Measurements from ENCODE around the gene JUN. TPM values are rescaled to one million over a fixed set of nuclear protein-coding genes. Genes with fewer than 3 reads are reported as not detected.

The JUN gene
- total RNA-seq, 1 experiment from 2014 or later = 73.6 TPM

DNA sequence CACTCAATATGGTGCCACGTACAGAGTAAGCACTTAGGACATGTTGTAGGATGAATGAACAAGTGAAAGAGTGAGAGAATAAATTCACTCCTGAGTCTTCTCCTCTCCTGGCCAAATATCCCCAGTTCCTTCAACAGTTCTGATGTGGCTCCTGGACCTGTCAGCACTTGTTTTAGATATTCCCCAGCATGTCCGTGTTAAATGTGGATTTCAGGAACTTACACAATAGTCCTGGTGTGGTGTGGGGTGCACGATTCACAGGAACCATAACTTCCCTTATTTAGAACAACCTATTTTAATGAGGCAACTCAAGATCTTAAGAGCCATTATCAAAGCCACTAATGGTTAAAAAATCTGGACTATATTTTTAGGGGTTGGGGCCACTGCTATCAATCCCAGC lies 45.0 kb downstream of the JUN start:
- Histone ChIP-seq H3K4me2 (ENCODE audit: low read length) (no peak overlapping the region), H3K79me2 (ENCODE audit: low read length) (no peaks in the 10 kb centered on the region), H3K4me1 (ENCODE audit: insufficient read depth, low read length) (no peaks in the 10 kb centered on the region), H3K9ac (ENCODE audit: low read length) (no peak overlapping the region), H3K9me3 (ENCODE audit: low read length) (no peaks in the 10 kb centered on the region), H3K4me3 (ENCODE audit: low read length) (no peak overlapping the region), H3K9me2 (replicated peaks; ENCODE audit: low read length) (no peaks in the 10 kb centered on the region), H4K20me1 (ENCODE audit: low read length) (no peaks in the 10 kb centered on the region), H3K27me3 (ENCODE audit: low read length) (no peaks in the 10 kb centered on the region), H2AFZ (ENCODE audit: low read length) (no peak overlapping the region), H3F3A (ENCODE audit: low read length, unreplicated experiment) (no peaks in the 10 kb centered on the region), H3K27ac (ENCODE audit: low read length) (no peak overlapping the region), H3K36me3 (ENCODE audit: low read depth, low read length) (no peaks in the 10 kb centered on the region)
- TF ChIP-seq EZH2 (IDR thresholded peaks at IDR 0.05; ENCODE audit: low read length, unreplicated experiment) (no peak), EZH2phosphoT487 (IDR thresholded peaks at IDR 0.05; ENCODE audit: borderline replicate concordance, low read length) (no peak)
- TF ChIP-seq, protein P1, sequence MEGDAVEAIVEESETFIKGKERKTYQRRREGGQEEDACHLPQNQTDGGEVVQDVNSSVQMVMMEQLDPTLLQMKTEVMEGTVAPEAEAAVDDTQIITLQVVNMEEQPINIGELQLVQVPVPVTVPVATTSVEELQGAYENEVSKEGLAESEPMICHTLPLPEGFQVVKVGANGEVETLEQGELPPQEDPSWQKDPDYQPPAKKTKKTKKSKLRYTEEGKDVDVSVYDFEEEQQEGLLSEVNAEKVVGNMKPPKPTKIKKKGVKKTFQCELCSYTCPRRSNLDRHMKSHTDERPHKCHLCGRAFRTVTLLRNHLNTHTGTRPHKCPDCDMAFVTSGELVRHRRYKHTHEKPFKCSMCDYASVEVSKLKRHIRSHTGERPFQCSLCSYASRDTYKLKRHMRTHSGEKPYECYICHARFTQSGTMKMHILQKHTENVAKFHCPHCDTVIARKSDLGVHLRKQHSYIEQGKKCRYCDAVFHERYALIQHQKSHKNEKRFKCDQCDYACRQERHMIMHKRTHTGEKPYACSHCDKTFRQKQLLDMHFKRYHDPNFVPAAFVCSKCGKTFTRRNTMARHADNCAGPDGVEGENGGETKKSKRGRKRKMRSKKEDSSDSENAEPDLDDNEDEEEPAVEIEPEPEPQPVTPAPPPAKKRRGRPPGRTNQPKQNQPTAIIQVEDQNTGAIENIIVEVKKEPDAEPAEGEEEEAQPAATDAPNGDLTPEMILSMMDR (conservative IDR thresholded peaks at IDR 0.05; ENCODE audit: low read depth, low read length) = no peak
- no peak for DNase-seq
- intact Hi-C loops (cut with micrococcal nuclease) = no loop called here
- BruUV-seq (replicated peaks) = no TSS peak
- ChIA-PET CTCF (interaction anchor here (0.6 kb wide), 1 partner anchor 972 kb away, joined by 3 read pairs; no protein-coding TSS in a partner anchor), POLR2A (ENCODE audit: unreplicated experiment) (no interaction called here)
- no peak for ATAC-seq

DNA sequence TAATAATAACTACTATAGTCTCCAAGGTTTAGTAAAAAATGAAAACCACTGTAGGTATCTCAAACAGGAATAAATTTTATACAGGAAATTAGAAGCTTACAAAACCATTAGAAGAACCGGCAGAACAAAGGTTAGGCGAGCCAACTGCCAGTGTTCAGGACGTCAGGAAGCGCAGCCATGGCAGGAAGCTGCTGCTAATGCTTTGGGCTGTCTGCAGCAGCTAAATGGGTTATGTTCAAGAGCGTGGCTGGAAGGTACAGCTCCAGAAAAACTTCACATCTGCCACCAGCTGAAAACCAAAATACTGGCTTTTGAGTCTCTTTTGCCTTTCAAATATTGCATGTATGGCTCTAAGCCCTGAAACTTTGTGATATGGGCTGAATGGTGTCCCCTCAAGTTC lies 48.3 kb downstream of the JUN start:
- CTCF ChIA-PET = no interaction called here
- peaks cover 12% of the 10 kb centered on the region for H3K4me1 ChIP-seq (ENCODE audit: insufficient read depth, low read length)
- no peak overlapping the region for H3K4me2 ChIP-seq (ENCODE audit: low read length)
- ATAC-seq = no peak
- H3K79me2 ChIP-seq (ENCODE audit: low read length) = no peaks in the 10 kb centered on the region
- no peaks in the 10 kb centered on the region for H3K9me3 ChIP-seq (ENCODE audit: low read length)
- TF ChIP-seq, protein P1 (conservative IDR thresholded peaks at IDR 0.05; ENCODE audit: low read depth, low read length) = no peak
- TF ChIP-seq EZH2 (IDR thresholded peaks at IDR 0.05; ENCODE audit: low read length, unreplicated experiment) = no peak
- no peak for TF ChIP-seq EZH2phosphoT487 (IDR thresholded peaks at IDR 0.05; ENCODE audit: borderline replicate concordance, low read length)
- intact Hi-C loops (cut with micrococcal nuclease) = no loop called here
- no peaks in the 10 kb centered on the region for H3K36me3 ChIP-seq (ENCODE audit: low read depth, low read length)
- no peak overlapping the region for H2AFZ ChIP-seq (ENCODE audit: low read length)
- no peaks in the 10 kb centered on the region for H3K27me3 ChIP-seq (ENCODE audit: low read length)
- H4K20me1 ChIP-seq (ENCODE audit: low read length) = no peaks in the 10 kb centered on the region
- no peak overlapping the region for H3K9ac ChIP-seq (ENCODE audit: low read length)
- POLR2A ChIA-PET (ENCODE audit: unreplicated experiment) = no interaction called here
- BruUV-seq (replicated peaks) = no TSS peak
- H3K27ac ChIP-seq (ENCODE audit: low read length) = no peak overlapping the region
- H3K4me3 ChIP-seq (ENCODE audit: low read length) = no peak overlapping the region
- no peaks in the 10 kb centered on the region for H3K9me2 ChIP-seq (replicated peaks; ENCODE audit: low read length)
- no peak for DNase-seq
- H3F3A ChIP-seq (ENCODE audit: low read length, unreplicated experiment) = no peaks in the 10 kb centered on the region

DNA sequence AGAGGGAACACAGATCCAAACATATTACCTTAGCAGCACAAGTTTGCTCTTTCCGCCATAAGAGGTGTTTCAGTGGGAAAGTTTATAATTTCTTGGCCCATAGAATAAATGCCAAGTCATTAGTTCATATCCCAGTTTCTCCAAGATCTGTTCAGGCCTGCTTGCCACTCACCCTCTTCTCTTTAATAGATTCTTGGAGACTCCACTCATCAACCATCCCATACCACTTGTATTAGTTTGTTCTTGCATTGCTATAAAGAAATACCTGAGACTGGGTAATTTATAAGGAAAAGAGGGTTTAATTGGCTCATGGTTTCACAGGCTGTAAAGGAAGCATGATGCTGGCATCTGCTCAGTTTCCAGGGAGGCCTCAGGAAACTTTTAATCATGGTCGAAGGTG lies 49.2 kb downstream of the JUN start:
- Histone ChIP-seq H3K36me3 (ENCODE audit: low read depth, low read length) (no peaks in the 10 kb centered on the region), H2AFZ (ENCODE audit: low read length) (no peak overlapping the region), H4K20me1 (ENCODE audit: low read length) (no peaks in the 10 kb centered on the region), H3K4me3 (ENCODE audit: low read length) (no peak overlapping the region), H3K9me2 (replicated peaks; ENCODE audit: low read length) (no peaks in the 10 kb centered on the region), H3K9ac (ENCODE audit: low read length) (no peak overlapping the region), H3K27me3 (ENCODE audit: low read length) (no peaks in the 10 kb centered on the region), H3F3A (ENCODE audit: low read length, unreplicated experiment) (no peaks in the 10 kb centered on the region), H3K79me2 (ENCODE audit: low read length) (no peaks in the 10 kb centered on the region), H3K9me3 (ENCODE audit: low read length) (no peaks in the 10 kb centered on the region), H3K4me2 (ENCODE audit: low read length) (no peak overlapping the region), H3K4me1 (ENCODE audit: insufficient read depth, low read length) (peaks cover 12% of the 10 kb centered on the region), H3K27ac (ENCODE audit: low read length) (no peak overlapping the region)
- intact Hi-C loops (cut with micrococcal nuclease) = no loop called here
- POLR2A ChIA-PET (ENCODE audit: unreplicated experiment) = no interaction called here
- no peak for ATAC-seq
- TF ChIP-seq EZH2phosphoT487 (IDR thresholded peaks at IDR 0.05; ENCODE audit: borderline replicate concordance, low read length) = no peak
- TF ChIP-seq EZH2 (IDR thresholded peaks at IDR 0.05; ENCODE audit: low read length, unreplicated experiment) = no peak
- TF ChIP-seq, protein P1 (conservative IDR thresholded peaks at IDR 0.05; ENCODE audit: low read depth, low read length) = no peak
- DNase-seq = no peak
- CTCF ChIA-PET = no interaction called here
- no TSS peak for BruUV-seq (replicated peaks)

Measured in PC-3 (cell line).